Lung (tissue), 12 donors: ENCODE results near the gene RSU1. TPM values are rescaled to one million over a fixed set of nuclear protein-coding genes. Genes with fewer than 3 reads are reported as not detected.

Source experiments
- ATAC-seq: fragments of 200-7000 bp; cut with Tn5 transposase; one replicate; pipeline ENCODE4 v1.9.1; 2020; ENCODE audit warnings: moderate number of reproducible peaks; ENCODE audit not compliant: insufficient read depth, low FRiP score
- DNase-seq, 3 donors: peaks; one replicate each; pipeline ENCODE4 v3.0.0-alpha.2; 2013 to 2017
- H3K27ac ChIP-seq, 2 donors: one replicate each; pipeline ENCODE4 v1.5.1; 2013; ENCODE audit warnings: mild to moderate bottlenecking in 2 of 2, moderate library complexity in 2 of 2, control low read depth in 1 of 2, inconsistent platforms in 1 of 2, low read depth in 1 of 2, low read length in 1 of 2
- H3K27me3 ChIP-seq, 3 donors: one replicate each; pipeline ENCODE4 v1.5.1; 2013; ENCODE audit warnings: low read length in 2 of 3; ENCODE audit not compliant: control insufficient read depth in 3 of 3, insufficient read depth in 3 of 3
- H3K36me3 ChIP-seq, 4 donors: one replicate each; pipeline ENCODE4 v1.5.1; 2013; ENCODE audit warnings: low read length in 4 of 4, mild to moderate bottlenecking in 1 of 4, moderate library complexity in 1 of 4; ENCODE audit not compliant: control insufficient read depth in 4 of 4, insufficient read depth in 4 of 4
- H3K4me1 ChIP-seq, 5 donors: one replicate each; pipeline ENCODE4 v1.5.1; 2013; ENCODE audit warnings: low read length in 5 of 5, mild to moderate bottlenecking in 2 of 5, moderate library complexity in 1 of 5; ENCODE audit not compliant: control insufficient read depth in 5 of 5, insufficient read depth in 5 of 5
- H3K4me3 ChIP-seq: one replicate; pipeline ENCODE4 v1.5.1; 2013; ENCODE audit warnings: mild to moderate bottlenecking, control low read depth, moderate library complexity
- H3K9ac ChIP-seq, 2 donors: one replicate each; pipeline ENCODE4 v1.5.1; 2013; ENCODE audit warnings: low read length in 2 of 2, control low read depth in 1 of 2; ENCODE audit not compliant: insufficient read depth in 1 of 2
- H3K9me3 ChIP-seq, 4 donors: one replicate each; pipeline ENCODE4 v1.5.1; 2013; ENCODE audit warnings: low read length in 3 of 4, mild to moderate bottlenecking in 1 of 4, moderate library complexity in 1 of 4; ENCODE audit not compliant: control insufficient read depth in 4 of 4, insufficient read depth in 3 of 4
- WGBS, 2 donors: extraction: QIAGEN DNeasy Blood & Tissue Kit; methylation state at CpG; one replicate each; pipeline ENCODE4 v1.1.7; 2013; 5-methylcytosine and 5-hydroxymethylcytosine counted together
- polyA plus RNA-seq, 2 donors: library from polyadenylated mRNA; stranded (reverse); fragments of 200-250 nt; gene quantifications; one replicate each; pipeline ENCODE4 v1.2.1, GENCODE V29; 2013
- total RNA-seq, 2 donors: library from RNA; depleted of rRNA in 1 of 2; stranded (reverse); fragments of >200 nt in 1 of 2; gene quantifications; one replicate each; pipeline ENCODE4 v1.2.1, GENCODE V29; 2014 to 2021
- TF ChIP-seq, protein P1 (sequence below): IDR thresholded peaks from 2 replicates; pipeline ENCODE4 v1.5.1; 2012; ENCODE audit warnings: mild to moderate bottlenecking; ENCODE audit errors: control extremely low read depth, extremely low read depth
- donor health status: control.
- donor health status: control.
- donor health status: Bipolar disorder and iron deficiency.
- donor health status: healthy.
- donor health status: DM: yes; HTN: yes; CAD: no.

RSU1 gene
- total and polyA plus RNA-seq, 4 donors, result 36.0 to 81.5 (median 57.9) TPM

DNA sequence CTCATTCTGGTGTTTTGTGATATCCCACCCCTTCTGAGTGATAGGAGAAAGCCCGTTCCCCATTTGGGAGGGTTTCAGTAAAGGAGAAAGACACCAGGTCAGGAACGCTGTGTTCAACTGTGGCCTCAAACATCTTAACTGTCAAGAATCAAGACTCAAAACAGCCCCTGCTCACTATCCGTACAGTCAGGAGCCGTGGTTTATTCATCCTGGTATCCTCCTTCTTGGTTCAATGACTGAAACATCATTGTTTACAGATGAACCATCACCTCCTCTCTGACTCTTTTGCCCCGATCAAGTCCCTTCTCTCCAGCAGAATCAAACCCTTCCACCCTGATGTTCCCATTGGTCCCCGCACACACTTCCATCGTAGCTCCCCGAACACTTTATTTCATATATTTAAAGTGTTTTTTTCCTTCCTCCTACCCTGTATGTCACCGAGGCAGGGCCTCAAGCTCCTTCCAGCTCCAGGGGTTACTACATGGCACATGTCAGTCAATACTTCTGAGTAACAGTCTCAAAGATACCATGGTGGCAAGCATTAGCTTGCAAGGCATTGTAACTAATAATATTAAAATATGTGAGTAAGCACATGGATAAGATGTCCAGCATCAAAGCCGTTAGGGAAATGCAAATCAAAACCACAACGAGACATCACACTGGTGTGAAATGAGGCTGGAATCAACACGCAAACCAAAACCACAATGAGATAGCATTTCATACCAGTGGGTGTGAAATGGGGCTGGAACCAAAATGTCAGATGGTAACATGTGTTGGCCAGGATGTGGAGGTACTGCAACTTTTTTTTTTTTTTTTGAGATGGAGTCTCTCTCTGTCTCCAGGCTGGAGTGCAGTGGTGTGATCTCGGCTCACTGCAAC lies 170.8 kb downstream of the RSU1 start:
- Histone ChIP-seq H3K4me1 (peaks cover 0 to 12% (median 0%) of the 10 kb centered on the region in 5 donors), H3K27ac (no peak overlapping the region), H3K9ac (no peak overlapping the region), H3K9me3 (no peaks in the 10 kb centered on the region), H3K27me3 (no peaks in the 10 kb centered on the region), H3K36me3 (peaks cover 0 to 2% (median 0%) of the 10 kb centered on the region in 4 donors), H3K4me3 (no peak overlapping the region)
- TF ChIP-seq, protein P1, sequence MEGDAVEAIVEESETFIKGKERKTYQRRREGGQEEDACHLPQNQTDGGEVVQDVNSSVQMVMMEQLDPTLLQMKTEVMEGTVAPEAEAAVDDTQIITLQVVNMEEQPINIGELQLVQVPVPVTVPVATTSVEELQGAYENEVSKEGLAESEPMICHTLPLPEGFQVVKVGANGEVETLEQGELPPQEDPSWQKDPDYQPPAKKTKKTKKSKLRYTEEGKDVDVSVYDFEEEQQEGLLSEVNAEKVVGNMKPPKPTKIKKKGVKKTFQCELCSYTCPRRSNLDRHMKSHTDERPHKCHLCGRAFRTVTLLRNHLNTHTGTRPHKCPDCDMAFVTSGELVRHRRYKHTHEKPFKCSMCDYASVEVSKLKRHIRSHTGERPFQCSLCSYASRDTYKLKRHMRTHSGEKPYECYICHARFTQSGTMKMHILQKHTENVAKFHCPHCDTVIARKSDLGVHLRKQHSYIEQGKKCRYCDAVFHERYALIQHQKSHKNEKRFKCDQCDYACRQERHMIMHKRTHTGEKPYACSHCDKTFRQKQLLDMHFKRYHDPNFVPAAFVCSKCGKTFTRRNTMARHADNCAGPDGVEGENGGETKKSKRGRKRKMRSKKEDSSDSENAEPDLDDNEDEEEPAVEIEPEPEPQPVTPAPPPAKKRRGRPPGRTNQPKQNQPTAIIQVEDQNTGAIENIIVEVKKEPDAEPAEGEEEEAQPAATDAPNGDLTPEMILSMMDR, result no peak
- ATAC-seq, result no peak
- WGBS, 2 donors, result 78 to 90% methylated on average over 13 of the region's 13 CpGs
- no peak for DNase-seq

DNA sequence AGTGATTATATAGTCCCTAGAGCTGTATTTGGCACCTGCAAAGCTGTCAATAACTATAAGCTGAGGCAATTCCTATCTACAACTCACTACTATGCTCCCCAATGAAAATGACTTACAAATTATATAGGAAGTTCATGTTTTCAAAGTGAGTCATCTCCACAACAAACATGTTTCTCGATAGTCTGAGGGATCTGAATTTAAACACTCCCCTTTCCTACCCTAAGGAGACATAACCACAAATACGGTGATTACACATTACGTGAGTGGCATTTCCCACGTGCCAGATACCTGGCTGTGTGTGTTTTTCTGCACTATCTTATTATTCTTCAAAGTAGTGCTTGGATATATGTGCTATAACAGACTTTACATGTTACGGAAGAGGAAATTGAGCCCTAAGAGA lies 173.1 kb downstream of the RSU1 start:
- Histone ChIP-seq H3K27me3 (no peaks in the 10 kb centered on the region), H3K36me3 (peaks cover 0 to 2% (median 0%) of the 10 kb centered on the region in 4 donors), H3K9me3 (no peaks in the 10 kb centered on the region), H3K27ac (no peak overlapping the region), H3K9ac (no peak overlapping the region), H3K4me1 (peaks cover 0 to 14% (median 0%) of the 10 kb centered on the region in 5 donors), H3K4me3 (no peak overlapping the region)
- WGBS, 2 donors, result 80 to 84% methylated on average over 5 of the region's 5 CpGs
- no peak for ATAC-seq
- DNase-seq, result no peak
- TF ChIP-seq, protein P1, result no peak

DNA sequence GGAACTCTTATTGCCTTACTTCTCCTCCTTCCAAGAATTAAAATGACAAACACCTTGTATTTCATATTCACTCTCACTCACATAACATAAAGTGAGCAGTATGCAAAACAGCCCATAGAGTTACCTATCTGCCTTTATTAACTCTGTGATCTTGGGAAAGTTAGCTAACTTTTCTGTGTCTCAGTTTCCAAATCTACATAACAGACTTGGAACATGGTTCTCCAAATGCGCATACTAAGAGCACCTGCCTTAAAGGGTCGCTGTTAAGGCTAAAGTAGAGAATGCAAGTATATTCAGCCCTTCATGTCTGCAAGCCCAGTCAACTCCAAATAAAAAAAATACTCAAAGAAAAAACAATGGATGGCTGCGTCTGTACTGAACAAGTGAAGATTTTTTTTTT lies 173.7 kb downstream of the RSU1 start:
- no peak overlapping the region for H3K27ac ChIP-seq

More for the DNA sequence above, 173.7 kb downstream of the RSU1 start:
- no peaks in the 10 kb centered on the region for H3K27me3 ChIP-seq
- H3K4me1 ChIP-seq, result peaks cover 0 to 14% (median 0%) of the 10 kb centered on the region in 5 donors
- DNase-seq (no peak), ATAC-seq (no peak)
- no peak overlapping the region for H3K4me3 ChIP-seq
- peaks cover 0 to 2% (median 0%) of the 10 kb centered on the region in 4 donors for H3K36me3 ChIP-seq
- H3K9me3 ChIP-seq, result no peaks in the 10 kb centered on the region
- WGBS, 2 donors, result 80 to 94% methylated on average over 3 of the region's 3 CpGs
- TF ChIP-seq, protein P1, result no peak
- no peak overlapping the region for H3K9ac ChIP-seq
